NB4 (cell line): ENCODE measurements around the gene SLC1A4.
"Not testable (repeated sequence)": the region's sequence is repeated elsewhere in the genome, so short reads cannot be mapped to it uniquely, and the experiment has no call there.

Experiments used
- CTCF ChIP-seq: IDR thresholded peaks from one replicate; pipeline ENCODE4 v1.5.1; 2012; ENCODE audit warnings: low read depth, low read length
- MAX ChIP-seq: IDR thresholded peaks from 2 replicates; pipeline ENCODE4 v1.6.1; 2011; ENCODE audit warnings: low read depth, low read length
- MYC ChIP-seq: IDR thresholded peaks from 2 replicates; pipeline ENCODE4 v1.6.1; 2011; ENCODE audit warnings: low read depth, low read length
- POLR2A ChIP-seq: IDR thresholded peaks from 2 replicates; pipeline ENCODE4 v1.6.1; 2011; ENCODE audit warnings: mild to moderate bottlenecking; ENCODE audit not compliant: insufficient read length; ENCODE audit errors: extremely low read depth

- not testable (repeated sequence) for TF ChIP-seq POLR2A, CTCF, MYC, MAX
These were observed 44.5 kb downstream of the SLC1A4 start for GRCh38 chr2:65033667-65034066.
